T1000 (cell line): ENCODE measurements around the gene WFS1.

Experiments used
- DNase-seq: peaks from one replicate; lab custom pipeline; 2025; ENCODE audit warnings: mixed read lengths; lab: John Stamatoyannopoulos, UW

Gene WFS1

GRCh38 chr4:6269616-6270511 is at the start of gene WFS1:
WFS1 (plus strand) TSS chr4:6269850; CDS start chr4:6277456, 7,606 bp downstream.
- DNase-seq, result peak; percentile 89

- DNase-seq, result no peak
Measured at GRCh38 chr4:6221301-6221850, 48.3 kb upstream of the WFS1 start.

- DNase-seq, result no peak
Measured at GRCh38 chr4:6221851-6222760, 47.5 kb upstream of the WFS1 start.

- no peak for DNase-seq
Measured at GRCh38 chr4:6222761-6223292, 46.8 kb upstream of the WFS1 start.

GRCh38 chr4:6224735-6225134 is 44.9 kb upstream of the WFS1 start:
- DNase-seq, result no peak

- no peak for DNase-seq
Measured at GRCh38 chr4:6225469-6225868, 44.2 kb upstream of the WFS1 start.

- DNase-seq, result no peak
Measured at GRCh38 chr4:6226506-6226905, 43.1 kb upstream of the WFS1 start.

- DNase-seq, result no peak
Measured at GRCh38 chr4:6227412-6228157, 42.1 kb upstream of the WFS1 start.

GRCh38 chr4:6228158-6229067 is 41.2 kb upstream of the WFS1 start:
- DNase-seq, result no peak

GRCh38 chr4:6229095-6229494 is 40.6 kb upstream of the WFS1 start:
- no peak for DNase-seq

GRCh38 chr4:6229671-6230501 is 39.8 kb upstream of the WFS1 start:
- no peak for DNase-seq

- DNase-seq, result no peak
Measured at GRCh38 chr4:6230502-6230785, 39.2 kb upstream of the WFS1 start.

GRCh38 chr4:6230827-6231662 is 38.6 kb upstream of the WFS1 start:
- DNase-seq, result no peak

GRCh38 chr4:6231663-6232165 is 37.9 kb upstream of the WFS1 start:
- no peak for DNase-seq

GRCh38 chr4:6232836-6233785 is 36.5 kb upstream of the WFS1 start:
- DNase-seq, result no peak

- no peak for DNase-seq
Measured at GRCh38 chr4:6233929-6234328, 35.7 kb upstream of the WFS1 start.

- DNase-seq, result no peak
Measured at GRCh38 chr4:6235012-6235411, 34.6 kb upstream of the WFS1 start.
